GF-D8 (cell line): Measurements from ENCODE around the gene CHRNE.

ENCODE experiments used
- DNase-seq: peaks from one replicate; lab custom pipeline; 2025; lab: John Stamatoyannopoulos, UW

CHRNE gene

DNA sequence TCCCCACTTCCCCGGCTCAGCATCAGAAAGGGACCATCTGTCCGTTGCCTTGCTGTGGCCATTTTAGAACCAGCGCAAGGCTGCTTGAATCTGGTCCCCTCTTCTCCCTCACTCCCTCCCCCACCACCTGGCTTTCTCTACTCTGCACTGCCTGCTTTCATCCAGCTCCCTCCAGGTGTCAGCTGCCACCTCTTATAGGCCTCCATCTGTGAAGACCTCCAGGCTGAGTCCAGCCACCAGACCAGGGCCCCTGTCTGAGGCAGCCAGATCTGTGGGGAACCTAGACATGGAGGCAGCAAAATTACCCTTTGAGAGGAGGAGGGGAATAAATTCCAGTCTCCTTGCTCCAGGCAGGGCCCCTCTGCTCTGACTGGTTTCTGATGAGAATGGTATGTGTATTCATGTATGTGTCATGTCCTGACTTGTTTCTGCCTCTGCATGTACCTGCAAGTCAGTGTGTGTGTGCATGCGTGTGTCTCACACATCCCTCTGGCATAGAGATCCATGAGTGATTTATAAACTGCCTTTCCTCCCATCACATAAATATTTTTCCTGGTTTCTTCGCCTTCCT lies 48.7 kb downstream of the CHRNE start:
- no peak for DNase-seq

DNA sequence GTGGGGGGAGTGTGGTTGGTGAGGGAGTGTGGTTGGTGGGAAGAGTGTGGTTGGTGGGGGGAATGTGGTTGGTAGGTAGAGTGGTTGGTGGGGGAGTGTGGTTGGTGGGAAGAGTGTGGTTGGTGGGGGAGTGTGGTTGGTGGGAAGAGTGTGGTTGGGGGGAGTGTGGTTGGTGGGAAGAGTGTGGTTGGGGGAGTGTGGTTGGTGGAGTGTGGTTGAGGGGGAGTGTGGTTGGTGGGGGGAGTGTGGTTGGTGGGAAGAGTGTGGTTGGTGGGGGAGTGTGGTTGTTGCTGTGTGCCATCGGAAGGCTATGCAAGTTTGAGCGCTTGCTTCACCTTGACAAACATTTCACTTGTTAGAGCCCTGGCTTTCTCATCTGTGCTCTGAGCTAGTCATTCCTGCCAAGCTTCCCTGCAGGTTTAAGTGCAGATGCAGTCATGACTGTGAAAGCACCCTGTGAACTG lies 49.7 kb downstream of the CHRNE start:
- DNase-seq = no peak

DNA sequence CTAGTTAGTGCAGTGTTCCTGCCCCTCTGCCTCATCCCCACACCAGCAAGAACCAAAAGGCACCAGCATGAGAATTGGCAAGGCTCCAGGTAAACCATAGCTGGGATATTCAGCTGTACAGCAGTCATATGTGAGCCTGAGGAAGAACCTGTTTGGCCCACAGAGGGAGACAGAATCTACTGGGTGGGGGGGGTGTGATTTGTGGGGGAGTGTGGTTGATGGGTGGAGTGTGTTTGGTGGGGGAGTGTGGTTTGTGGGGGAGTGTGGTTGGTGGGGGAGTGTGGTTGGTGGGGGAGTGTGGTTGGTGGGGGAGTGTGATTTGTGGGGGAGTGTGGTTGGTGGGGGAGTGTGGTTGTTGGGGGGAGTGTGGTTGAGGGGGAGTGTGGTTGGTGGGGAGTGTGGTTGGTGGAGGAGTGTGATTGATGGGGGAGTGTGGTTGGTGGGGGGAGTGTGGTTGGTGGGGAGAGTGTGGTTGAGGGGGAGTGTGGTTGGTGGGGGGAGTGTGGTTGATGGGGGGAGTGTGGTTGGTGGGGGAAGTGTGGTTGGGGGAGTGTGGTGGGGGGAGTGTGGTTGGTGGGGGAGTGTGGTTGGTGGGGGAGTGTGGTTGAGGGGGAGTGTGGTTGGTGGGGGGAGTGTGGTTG lies 50.2 kb downstream of the CHRNE start:
- DNase-seq = no peak

DNA sequence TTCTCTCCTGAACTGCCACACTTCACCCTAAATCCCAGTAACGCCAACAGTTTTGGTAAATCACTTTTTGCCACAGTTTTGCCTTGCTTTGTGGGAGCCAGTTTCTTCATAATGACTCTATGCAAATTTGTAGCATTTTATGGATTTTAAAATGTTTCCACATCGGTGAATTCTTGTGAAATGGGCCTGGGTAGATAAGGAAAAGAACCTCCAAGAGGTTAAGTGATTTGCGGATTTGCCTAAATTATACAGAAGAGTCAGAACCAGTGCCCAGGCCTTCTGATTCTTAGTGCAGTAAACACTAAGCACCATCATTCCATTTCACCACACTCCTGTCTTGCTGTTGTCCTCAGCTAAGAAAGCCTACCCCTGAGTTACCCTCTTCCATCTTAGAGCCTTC lies 51.8 kb downstream of the CHRNE start:
- DNase-seq = no peak

DNA sequence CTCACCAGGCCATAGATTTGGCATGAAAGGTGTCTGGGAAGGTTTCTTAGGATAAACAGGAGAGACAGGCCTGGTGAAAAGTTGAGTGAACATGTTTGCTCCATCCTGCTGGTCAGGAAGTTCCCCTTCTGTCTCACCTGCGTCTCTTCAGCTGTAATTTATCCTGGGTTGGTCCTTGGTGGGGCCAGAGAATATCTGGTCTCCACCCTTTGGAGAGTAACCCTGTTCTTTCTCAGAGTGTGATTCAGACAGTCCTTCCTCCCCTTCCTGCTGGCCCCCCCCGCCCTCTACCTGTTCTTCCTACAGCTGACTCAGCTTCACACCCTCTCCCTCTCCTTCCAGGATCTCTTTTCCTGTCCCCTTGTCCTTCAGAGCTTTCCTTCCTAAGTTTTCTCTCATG lies 52.7 kb downstream of the CHRNE start:
- no peak for DNase-seq

DNA sequence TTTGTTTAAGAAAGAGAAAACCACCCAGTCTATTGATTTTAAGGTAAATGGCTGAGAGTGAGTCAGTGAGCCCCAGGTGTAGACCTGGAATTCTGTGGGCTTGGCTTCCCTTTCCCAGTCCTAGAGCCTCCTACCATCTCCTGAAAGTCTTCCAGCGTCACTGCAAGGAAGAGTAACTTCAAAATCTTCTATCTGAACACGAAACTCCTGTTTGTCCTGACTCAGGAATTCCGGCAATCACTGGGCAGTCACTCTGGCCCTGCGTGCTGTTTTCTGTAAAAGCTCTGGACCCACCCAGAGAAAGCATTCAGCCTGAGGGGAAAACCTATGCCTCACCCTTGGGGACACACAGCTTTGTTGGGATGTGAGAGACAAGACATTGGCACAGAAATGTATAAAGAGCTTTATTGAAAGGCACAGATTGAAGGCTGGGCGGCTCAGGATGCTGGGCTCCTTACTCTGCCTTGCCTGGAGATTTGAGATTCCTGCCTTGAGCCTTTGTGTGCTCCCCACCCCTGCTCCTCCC lies 53.8 kb downstream of the CHRNE start:
- no peak for DNase-seq
